ENCODE measurements around the gene ACTL9. TPM values are rescaled to one million over a fixed set of nuclear protein-coding genes. Genes with fewer than 3 reads are reported as not detected.

Gene ACTL9
- total and polyA plus RNA-seq, 7 donors: not detected

GRCh38 chr19:8682472-8682871 lies 16.1 kb downstream of the ACTL9 start:
- intact Hi-C loops (cut with DNase I): no loop called here
- Histone ChIP-seq H3K27me3 (no peaks in the 10 kb centered on the region), H3K27ac (no peak overlapping the region), H3K4me3 (no peak overlapping the region), H3K36me3 (no peaks in the 10 kb centered on the region), H3K4me1 (no peaks in the 10 kb centered on the region), H3K9me3 (peaks cover 0 to 3% (median 0%) of the 10 kb centered on the region in 4 donors)
- 45 to 70% methylated on average over 2 of the region's 2 CpGs for WGBS, 2 donors
- TF ChIP-seq POLR2AphosphoS5 (IDR thresholded peaks at IDR 0.05) (no peak), POLR2A (IDR thresholded peaks at IDR 0.05) (no peak), EP300 (IDR thresholded peaks at IDR 0.05) (no peak)
- TF ChIP-seq, protein P1, sequence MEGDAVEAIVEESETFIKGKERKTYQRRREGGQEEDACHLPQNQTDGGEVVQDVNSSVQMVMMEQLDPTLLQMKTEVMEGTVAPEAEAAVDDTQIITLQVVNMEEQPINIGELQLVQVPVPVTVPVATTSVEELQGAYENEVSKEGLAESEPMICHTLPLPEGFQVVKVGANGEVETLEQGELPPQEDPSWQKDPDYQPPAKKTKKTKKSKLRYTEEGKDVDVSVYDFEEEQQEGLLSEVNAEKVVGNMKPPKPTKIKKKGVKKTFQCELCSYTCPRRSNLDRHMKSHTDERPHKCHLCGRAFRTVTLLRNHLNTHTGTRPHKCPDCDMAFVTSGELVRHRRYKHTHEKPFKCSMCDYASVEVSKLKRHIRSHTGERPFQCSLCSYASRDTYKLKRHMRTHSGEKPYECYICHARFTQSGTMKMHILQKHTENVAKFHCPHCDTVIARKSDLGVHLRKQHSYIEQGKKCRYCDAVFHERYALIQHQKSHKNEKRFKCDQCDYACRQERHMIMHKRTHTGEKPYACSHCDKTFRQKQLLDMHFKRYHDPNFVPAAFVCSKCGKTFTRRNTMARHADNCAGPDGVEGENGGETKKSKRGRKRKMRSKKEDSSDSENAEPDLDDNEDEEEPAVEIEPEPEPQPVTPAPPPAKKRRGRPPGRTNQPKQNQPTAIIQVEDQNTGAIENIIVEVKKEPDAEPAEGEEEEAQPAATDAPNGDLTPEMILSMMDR (IDR thresholded peaks at IDR 0.05): no peak
- DNase-seq: no peak

DNA sequence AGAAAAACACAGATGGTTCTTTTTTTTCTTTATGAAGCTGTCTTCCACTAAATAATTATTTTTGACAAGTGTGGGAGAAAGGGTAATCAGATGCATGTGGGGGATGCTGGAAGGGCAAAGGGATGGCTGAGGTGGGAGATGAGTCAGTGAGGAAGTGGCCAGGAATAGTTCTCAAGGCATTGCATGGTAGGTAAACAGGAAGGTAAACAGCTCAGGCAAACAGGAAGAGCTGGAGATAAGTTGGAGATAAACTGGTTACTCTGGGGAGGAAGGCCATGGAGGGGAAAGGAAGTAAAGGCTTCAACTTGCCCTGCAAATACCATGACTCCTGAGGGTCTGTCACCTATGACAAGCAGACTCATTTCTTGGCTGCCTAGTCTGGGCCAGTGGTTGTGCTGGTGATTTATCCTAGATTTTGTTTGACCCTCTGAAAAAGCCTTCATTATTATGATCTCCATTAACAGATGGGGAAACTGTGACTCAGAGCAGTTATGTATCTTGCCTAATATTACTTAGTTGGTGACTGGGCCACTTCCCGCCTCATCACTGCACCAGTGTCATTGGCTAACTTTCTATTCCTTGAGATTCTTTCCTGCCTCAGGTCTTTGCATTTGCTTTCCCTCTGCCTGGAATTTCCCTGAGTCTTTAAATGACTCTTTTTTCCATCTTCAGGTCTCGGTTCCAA lies 17.1 kb downstream of the ACTL9 start:
- H3K4me3 ChIP-seq: no peak overlapping the region
- TF ChIP-seq POLR2AphosphoS5 (IDR thresholded peaks at IDR 0.05) (no peak), EP300 (IDR thresholded peaks at IDR 0.05) (no peak), POLR2A (IDR thresholded peaks at IDR 0.05) (no peak)
- TF ChIP-seq, protein P1 (IDR thresholded peaks at IDR 0.05): no peak
- no peaks in the 10 kb centered on the region for H3K36me3 ChIP-seq
- H3K4me1 ChIP-seq: no peaks in the 10 kb centered on the region
- no peak for DNase-seq
- WGBS, 2 donors: 63 to 77% methylated on average over 2 of the region's 2 CpGs
- H3K9me3 ChIP-seq: peaks cover 0 to 3% (median 0%) of the 10 kb centered on the region in 4 donors
- intact Hi-C loops (cut with DNase I): no loop called here
- no peak overlapping the region for H3K27ac ChIP-seq
- no peaks in the 10 kb centered on the region for H3K27me3 ChIP-seq

DNA sequence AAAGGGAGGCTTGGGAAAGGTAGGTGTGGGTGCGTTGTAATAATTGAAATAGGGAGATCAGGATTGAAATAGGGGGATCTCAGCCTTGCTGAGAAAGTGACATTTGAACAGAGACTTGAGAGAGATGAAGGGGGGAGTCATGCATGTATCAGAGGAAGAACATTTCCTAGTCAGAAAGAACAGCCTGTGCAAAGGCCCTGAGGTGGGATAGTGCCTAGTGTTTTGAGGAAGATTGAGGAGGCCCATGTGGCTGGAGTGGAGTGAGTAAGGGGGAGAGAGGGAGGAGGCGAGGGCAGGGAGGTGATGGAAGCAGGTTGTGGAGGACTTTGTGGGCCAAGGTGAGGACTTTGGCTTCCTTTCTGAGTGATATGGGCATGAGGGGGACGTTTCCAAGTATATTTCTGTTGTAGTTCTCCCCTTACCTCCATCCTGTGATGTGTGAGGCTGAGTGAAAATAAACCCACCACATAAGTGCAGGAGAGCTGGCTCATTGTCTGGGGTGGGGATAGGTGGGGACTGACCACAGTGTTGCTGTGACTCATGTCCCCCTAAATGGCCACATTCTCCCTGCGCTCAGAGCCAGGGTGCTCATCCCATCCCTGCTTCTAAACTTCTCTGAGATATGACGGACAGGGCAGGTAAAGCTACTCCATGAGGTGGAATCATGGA lies 17.8 kb downstream of the ACTL9 start:
- Histone ChIP-seq H3K27me3 (no peaks in the 10 kb centered on the region), H3K36me3 (no peaks in the 10 kb centered on the region), H3K9me3 (peaks cover 0 to 3% (median 0%) of the 10 kb centered on the region in 4 donors), H3K27ac (no peak overlapping the region), H3K4me3 (no peak overlapping the region), H3K4me1 (no peaks in the 10 kb centered on the region)
- TF ChIP-seq POLR2A (IDR thresholded peaks at IDR 0.05) (no peak), POLR2AphosphoS5 (IDR thresholded peaks at IDR 0.05) (no peak), EP300 (IDR thresholded peaks at IDR 0.05) (no peak)
- TF ChIP-seq, protein P1 (IDR thresholded peaks at IDR 0.05): no peak
- intact Hi-C loops (cut with DNase I): no loop called here
- DNase-seq: no peak
- 77 to 81% methylated on average over 5 of the region's 5 CpGs for WGBS, 2 donors

- Histone ChIP-seq H3K9me3 (peaks cover 0 to 3% (median 0%) of the 10 kb centered on the region in 4 donors), H3K4me3 (no peak overlapping the region), H3K27ac (no peak overlapping the region), H3K36me3 (no peaks in the 10 kb centered on the region), H3K27me3 (no peaks in the 10 kb centered on the region), H3K4me1 (no peaks in the 10 kb centered on the region)
- no peak for DNase-seq
- intact Hi-C loops (cut with DNase I): no loop called here
- TF ChIP-seq, protein P1 (IDR thresholded peaks at IDR 0.05): no peak
- TF ChIP-seq POLR2A (IDR thresholded peaks at IDR 0.05): no peak
- no peak for TF ChIP-seq POLR2AphosphoS5 (IDR thresholded peaks at IDR 0.05)
- no peak for TF ChIP-seq EP300 (IDR thresholded peaks at IDR 0.05)
Measured at GRCh38 chr19:8678244-8678807, 20.3 kb downstream of the ACTL9 start.
